SK-N-SH treated with all-trans-retinoic acid at 6 μM for 48 hours (cell line): Measurements from ENCODE around the gene MRPS18A.

Experiments used
- ATAC-seq: fragments of 200-7000 bp; cut with Tn5 transposase; 3 replicates; pipeline ENCODE4 v1.9.1; 2020; ENCODE audit warnings: mild to moderate bottlenecking, moderate library complexity
- ARNTL ChIP-seq: fragments of 450-650 bp; formaldehyde crosslinking; IDR thresholded peaks from 2 replicates; pipeline ENCODE4 v1.5.0; 2020; ENCODE audit warnings: low read depth, mild to moderate bottlenecking, moderate library complexity, borderline replicate concordance
- BACH2 ChIP-seq: fragments of 250-450 bp; sonication (Bioruptor Pico); IDR thresholded peaks from 2 replicates; pipeline ENCODE4 v1.9.0; 2021; ENCODE audit warnings: mild to moderate bottlenecking, borderline replicate concordance
- CSDC2 ChIP-seq: fragments of 250-450 bp; sonication (Bioruptor Pico); IDR thresholded peaks from 2 replicates; pipeline ENCODE4 v1.5.0; 2020; ENCODE audit warnings: mild to moderate bottlenecking, moderate library complexity
- ESRRG ChIP-seq: fragments of 250-450 bp; sonication (Bioruptor Pico); IDR thresholded peaks from 2 replicates; pipeline ENCODE4 v1.6.1; 2021; ENCODE audit warnings: mild to moderate bottlenecking
- ISL1 ChIP-seq: fragments of 250-450 bp; sonication (Bioruptor Pico); IDR thresholded peaks from 2 replicates; pipeline ENCODE4 v2.1.2; 2022; ENCODE audit warnings: mild to moderate bottlenecking, moderate library complexity
- OSR1 ChIP-seq: fragments of 250-450 bp; sonication (Bioruptor Pico); IDR thresholded peaks from 2 replicates; pipeline ENCODE4 v1.8.0; 2022; ENCODE audit warnings: moderate library complexity, mild to moderate bottlenecking, inconsistent platforms
- PPARA ChIP-seq: fragments of 250-450 bp; sonication (Bioruptor Pico); IDR thresholded peaks from 2 replicates; pipeline ENCODE4 v1.5.0; 2020; ENCODE audit warnings: mild to moderate bottlenecking, borderline replicate concordance
- RARB ChIP-seq: fragments of 250-450 bp; sonication (Bioruptor Pico); IDR thresholded peaks from 2 replicates; pipeline ENCODE4 v1.8.0; 2021; ENCODE audit warnings: mild to moderate bottlenecking, moderate library complexity
- SNAI2 ChIP-seq: fragments of 250-450 bp; sonication (Bioruptor Pico); IDR thresholded peaks from 2 replicates; pipeline ENCODE4 v1.5.0; 2020; ENCODE audit warnings: mild to moderate bottlenecking, moderate library complexity
- TOX ChIP-seq: fragments of 250-450 bp; sonication (Bioruptor Pico); IDR thresholded peaks from 2 replicates; pipeline ENCODE4 v1.8.0; 2021; ENCODE audit warnings: mild to moderate bottlenecking, moderate library complexity, borderline replicate concordance
- ZC3H10 ChIP-seq: fragments of 250-450 bp; sonication (Bioruptor Pico); IDR thresholded peaks from 2 replicates; pipeline ENCODE4 v1.5.1; 2021; ENCODE audit warnings: mild to moderate bottlenecking, moderate library complexity
- ZFP3 ChIP-seq: fragments of 250-450 bp; sonication (Bioruptor Pico); IDR thresholded peaks from 2 replicates; pipeline ENCODE4 v1.5.0; 2020; ENCODE audit warnings: mild to moderate bottlenecking, moderate library complexity
- ZFP30 ChIP-seq: fragments of 450-650 bp; formaldehyde crosslinking; IDR thresholded peaks from 2 replicates; pipeline ENCODE4 v1.5.0; 2022; ENCODE audit warnings: mild to moderate bottlenecking, moderate library complexity
- ZNF70 ChIP-seq: fragments of 450-650 bp; formaldehyde crosslinking; IDR thresholded peaks from 2 replicates; pipeline ENCODE4 v1.5.0; 2020; ENCODE audit warnings: mild to moderate bottlenecking, moderate library complexity
- ZNF8 ChIP-seq: fragments of 450-650 bp; formaldehyde crosslinking; IDR thresholded peaks from 2 replicates; pipeline ENCODE4 v1.5.0; 2020; ENCODE audit warnings: mild to moderate bottlenecking, moderate library complexity
- TF ChIP-seq, protein P1 (sequence below): fragments of 250-450 bp; sonication (Bioruptor Pico); IDR thresholded peaks from 2 replicates; pipeline ENCODE4 v1.8.0; 2020; ENCODE audit warnings: mild to moderate bottlenecking, moderate library complexity, borderline replicate concordance
- TF ChIP-seq, protein P2 (sequence below): fragments of 250-450 bp; sonication (Bioruptor Pico); IDR thresholded peaks from 2 replicates; pipeline ENCODE4 v1.5.1; 2021; ENCODE audit warnings: mild to moderate bottlenecking, moderate library complexity
- TF ChIP-seq, protein P3 (sequence below): fragments of 250-450 bp; sonication (Bioruptor Pico); IDR thresholded peaks from 2 replicates; pipeline ENCODE4 v1.5.1; 2020; ENCODE audit warnings: low read depth, mild to moderate bottlenecking, moderate library complexity
- TF ChIP-seq, protein P4 (sequence below): fragments of 250-450 bp; sonication (Bioruptor Pico); IDR thresholded peaks from 2 replicates; pipeline ENCODE4 v1.8.0; 2021; ENCODE audit warnings: low read depth, mild to moderate bottlenecking, moderate library complexity, borderline replicate concordance

MRPS18A gene

DNA sequence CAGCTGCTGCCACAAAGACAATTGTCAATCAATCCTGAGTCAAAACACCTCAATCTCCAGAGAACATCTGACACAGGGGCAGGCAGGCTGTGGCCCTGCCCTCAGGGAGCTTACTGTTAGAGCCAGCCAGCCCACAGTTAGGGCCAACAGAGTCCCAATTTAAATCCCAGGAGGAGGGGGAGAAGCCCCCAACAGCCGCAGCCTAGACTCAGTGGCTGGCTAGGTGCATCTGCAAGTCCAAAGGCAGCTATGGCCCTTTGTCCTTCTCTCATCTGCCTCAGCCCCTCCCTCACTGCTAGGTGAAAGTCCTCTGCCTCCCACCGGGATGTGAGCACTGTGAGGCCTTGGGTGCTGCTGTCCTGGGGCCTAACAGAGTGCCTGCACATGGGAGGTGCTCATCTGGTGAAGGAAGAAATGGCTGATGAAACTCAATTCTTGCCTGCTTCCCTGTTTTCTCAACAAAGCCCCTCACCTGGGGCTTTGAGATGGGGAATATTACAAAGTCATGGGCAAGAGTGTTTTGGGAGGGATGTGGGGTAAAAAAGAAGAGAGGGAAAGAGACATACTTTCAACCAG lies 48.7 kb upstream of the MRPS18A start:
- no peak for TF ChIP-seq ZFP30
- no peak for TF ChIP-seq SNAI2
- no peak for TF ChIP-seq OSR1 (CRISPR knock-in tag)
- TF ChIP-seq, protein P1, sequence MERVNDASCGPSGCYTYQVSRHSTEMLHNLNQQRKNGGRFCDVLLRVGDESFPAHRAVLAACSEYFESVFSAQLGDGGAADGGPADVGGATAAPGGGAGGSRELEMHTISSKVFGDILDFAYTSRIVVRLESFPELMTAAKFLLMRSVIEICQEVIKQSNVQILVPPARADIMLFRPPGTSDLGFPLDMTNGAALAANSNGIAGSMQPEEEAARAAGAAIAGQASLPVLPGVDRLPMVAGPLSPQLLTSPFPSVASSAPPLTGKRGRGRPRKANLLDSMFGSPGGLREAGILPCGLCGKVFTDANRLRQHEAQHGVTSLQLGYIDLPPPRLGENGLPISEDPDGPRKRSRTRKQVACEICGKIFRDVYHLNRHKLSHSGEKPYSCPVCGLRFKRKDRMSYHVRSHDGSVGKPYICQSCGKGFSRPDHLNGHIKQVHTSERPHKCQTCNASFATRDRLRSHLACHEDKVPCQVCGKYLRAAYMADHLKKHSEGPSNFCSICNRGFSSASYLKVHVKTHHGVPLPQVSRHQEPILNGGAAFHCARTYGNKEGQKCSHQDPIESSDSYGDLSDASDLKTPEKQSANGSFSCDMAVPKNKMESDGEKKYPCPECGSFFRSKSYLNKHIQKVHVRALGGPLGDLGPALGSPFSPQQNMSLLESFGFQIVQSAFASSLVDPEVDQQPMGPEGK (CRISPR knock-in tag) = no peak
- TF ChIP-seq, protein P2, sequence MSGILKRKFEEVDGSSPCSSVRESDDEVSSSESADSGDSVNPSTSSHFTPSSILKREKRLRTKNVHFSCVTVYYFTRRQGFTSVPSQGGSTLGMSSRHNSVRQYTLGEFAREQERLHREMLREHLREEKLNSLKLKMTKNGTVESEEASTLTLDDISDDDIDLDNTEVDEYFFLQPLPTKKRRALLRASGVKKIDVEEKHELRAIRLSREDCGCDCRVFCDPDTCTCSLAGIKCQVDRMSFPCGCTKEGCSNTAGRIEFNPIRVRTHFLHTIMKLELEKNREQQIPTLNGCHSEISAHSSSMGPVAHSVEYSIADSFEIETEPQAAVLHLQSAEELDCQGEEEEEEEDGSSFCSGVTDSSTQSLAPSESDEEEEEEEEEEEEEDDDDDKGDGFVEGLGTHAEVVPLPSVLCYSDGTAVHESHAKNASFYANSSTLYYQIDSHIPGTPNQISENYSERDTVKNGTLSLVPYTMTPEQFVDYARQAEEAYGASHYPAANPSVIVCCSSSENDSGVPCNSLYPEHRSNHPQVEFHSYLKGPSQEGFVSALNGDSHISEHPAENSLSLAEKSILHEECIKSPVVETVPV (CRISPR knock-in tag) = no peak
- TF ChIP-seq ISL1 (CRISPR knock-in tag) = no peak
- TF ChIP-seq, protein P3, sequence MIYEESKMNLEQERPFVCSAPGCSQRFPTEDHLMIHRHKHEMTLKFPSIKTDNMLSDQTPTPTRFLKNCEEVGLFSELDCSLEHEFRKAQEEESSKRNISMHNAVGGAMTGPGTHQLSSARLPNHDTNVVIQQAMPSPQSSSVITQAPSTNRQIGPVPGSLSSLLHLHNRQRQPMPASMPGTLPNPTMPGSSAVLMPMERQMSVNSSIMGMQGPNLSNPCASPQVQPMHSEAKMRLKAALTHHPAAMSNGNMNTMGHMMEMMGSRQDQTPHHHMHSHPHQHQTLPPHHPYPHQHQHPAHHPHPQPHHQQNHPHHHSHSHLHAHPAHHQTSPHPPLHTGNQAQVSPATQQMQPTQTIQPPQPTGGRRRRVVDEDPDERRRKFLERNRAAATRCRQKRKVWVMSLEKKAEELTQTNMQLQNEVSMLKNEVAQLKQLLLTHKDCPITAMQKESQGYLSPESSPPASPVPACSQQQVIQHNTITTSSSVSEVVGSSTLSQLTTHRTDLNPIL (CRISPR knock-in tag) = no peak
- no peak for TF ChIP-seq ZNF8 (CRISPR knock-in tag)
- TF ChIP-seq PPARA (CRISPR knock-in tag) = no peak
- TF ChIP-seq TOX = no peak
- no peak for TF ChIP-seq BACH2 (CRISPR knock-in tag)
- TF ChIP-seq ZNF70 (CRISPR knock-in tag) = no peak
- TF ChIP-seq CSDC2 (CRISPR knock-in tag) = no peak
- no peak for TF ChIP-seq ARNTL
- TF ChIP-seq ESRRG (CRISPR knock-in tag) = no peak
- ATAC-seq = no peak

DNA sequence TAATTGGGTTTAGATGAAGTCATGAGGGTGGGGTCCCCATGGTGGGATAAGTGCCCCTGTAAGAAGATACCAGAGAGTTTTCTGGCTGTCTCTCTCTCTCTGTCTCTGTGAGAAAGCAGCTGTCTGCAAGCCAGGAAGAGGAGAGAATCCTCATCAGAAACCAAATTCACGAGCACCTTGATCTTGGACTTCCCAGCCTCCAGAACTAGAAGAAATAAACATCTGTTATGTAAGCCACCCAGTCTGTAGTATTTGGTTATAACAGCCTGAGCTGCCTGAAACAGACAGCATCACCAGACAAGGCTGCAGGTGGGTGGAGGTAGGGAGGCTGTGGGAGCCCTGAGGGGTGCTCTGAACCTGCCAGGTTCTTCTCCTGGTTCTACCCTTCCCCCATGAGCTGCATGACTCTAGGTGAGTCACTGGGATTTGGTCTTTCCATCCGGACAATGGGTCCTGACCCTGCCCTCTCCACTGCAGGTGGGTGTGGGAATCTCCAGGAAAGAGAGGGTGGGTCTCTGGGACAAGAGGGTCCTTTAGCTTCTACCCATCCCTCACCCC lies 48.1 kb upstream of the MRPS18A start:
- TF ChIP-seq, protein P4, sequence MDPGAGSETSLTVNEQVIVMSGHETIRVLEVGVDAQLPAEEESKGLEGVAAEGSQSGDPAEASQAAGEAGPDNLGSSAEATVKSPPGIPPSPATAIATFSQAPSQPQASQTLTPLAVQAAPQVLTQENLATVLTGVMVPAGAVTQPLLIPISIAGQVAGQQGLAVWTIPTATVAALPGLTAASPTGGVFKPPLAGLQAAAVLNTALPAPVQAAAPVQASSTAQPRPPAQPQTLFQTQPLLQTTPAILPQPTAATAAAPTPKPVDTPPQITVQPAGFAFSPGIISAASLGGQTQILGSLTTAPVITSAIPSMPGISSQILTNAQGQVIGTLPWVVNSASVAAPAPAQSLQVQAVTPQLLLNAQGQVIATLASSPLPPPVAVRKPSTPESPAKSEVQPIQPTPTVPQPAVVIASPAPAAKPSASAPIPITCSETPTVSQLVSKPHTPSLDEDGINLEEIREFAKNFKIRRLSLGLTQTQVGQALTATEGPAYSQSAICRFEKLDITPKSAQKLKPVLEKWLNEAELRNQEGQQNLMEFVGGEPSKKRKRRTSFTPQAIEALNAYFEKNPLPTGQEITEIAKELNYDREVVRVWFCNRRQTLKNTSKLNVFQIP (CRISPR knock-in tag) = no peak
- TF ChIP-seq SNAI2 (no peak), RARB (no peak), ZFP30 (no peak), ISL1 (CRISPR knock-in tag) (no peak), PPARA (CRISPR knock-in tag) (no peak)
- TF ChIP-seq, all 23 proteins: peak for 0
- ATAC-seq = no peak

DNA sequence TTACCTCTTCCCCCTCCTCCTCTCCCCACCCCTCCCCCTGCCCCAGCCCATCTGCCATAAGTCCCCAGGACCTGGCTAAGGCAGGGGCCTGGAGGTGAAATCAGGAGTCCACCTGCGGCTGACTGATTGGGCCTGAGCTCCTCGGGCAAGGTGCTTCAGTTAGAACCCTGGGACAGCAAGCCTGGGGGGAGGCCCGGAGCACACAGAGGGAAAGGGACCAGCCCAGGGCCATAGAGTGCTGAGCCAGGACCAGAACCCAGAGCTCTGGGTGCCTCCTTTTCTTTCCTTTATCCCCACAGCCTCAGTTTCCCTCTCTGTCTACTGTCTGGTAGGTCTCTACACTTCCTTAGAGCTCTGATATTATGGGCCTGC lies 46.7 kb upstream of the MRPS18A start:
- ATAC-seq = no peak
- TF ChIP-seq ESRRG (CRISPR knock-in tag) (no peak), CSDC2 (CRISPR knock-in tag) (no peak)
- TF ChIP-seq, protein P4 (CRISPR knock-in tag) = no peak

DNA sequence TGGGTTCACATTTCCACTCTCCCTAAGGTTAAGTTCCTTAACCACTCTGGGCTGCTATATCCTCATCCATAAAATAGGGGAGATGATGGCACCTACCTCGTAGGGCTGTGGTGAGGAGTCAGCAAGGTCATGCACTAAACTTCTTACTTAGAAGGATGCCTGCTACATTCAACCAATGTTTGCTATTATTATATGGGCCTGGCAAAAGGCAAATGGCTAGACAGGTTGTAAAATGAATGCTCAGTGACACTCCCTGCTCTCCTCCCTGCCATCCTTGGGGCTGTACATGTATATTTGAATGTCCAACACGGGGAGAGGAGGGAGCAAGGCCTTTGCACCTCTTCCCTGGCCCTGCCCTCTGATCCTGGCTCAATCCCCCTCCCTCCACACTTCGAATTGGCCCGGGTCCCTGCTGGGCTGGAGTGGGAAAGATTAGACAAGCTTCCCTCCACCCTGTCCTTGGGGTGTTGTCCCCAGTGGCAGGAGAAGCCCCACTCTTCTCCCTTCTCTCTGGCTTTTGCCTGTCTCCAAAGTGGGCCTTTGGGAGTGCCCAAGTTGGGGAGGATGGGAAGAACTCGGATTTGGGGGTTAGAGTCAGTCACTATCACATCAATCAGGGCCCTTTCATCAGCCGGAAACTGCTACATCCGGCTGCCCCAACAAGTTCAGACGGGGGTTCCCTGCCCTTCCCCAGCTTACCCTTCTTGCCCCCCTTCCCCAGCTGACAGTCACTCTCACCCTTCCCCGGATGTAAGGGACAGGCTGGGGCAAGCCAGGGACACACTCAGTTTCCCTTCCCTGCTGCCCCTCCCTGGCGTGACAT lies 46.1 kb upstream of the MRPS18A start:
- ATAC-seq = no peak
- TF ChIP-seq ZNF8 (CRISPR knock-in tag) (no peak), ZC3H10 (CRISPR knock-in tag) (no peak), ZNF70 (CRISPR knock-in tag) (no peak), ZFP3 (no peak), PPARA (CRISPR knock-in tag) (no peak), SNAI2 (no peak), RARB (no peak), CSDC2 (CRISPR knock-in tag) (no peak), ARNTL (no peak)
- TF ChIP-seq, protein P2 (CRISPR knock-in tag) = no peak
- TF ChIP-seq, protein P4 (CRISPR knock-in tag) = no peak
- TF ChIP-seq, protein P3 (CRISPR knock-in tag) = no peak
